K562 (cell line): ENCODE measurements around the gene DBH. TPM values are rescaled to one million over a fixed set of nuclear protein-coding genes. Genes with fewer than 3 reads are reported as not detected.

Experiments used
- KAT2B ChIP-seq: IDR thresholded peaks from one replicate; pipeline ENCODE4 v1.6.1; 2012; ENCODE audit warnings: low read depth, mild to moderate bottlenecking, control low read depth, inconsistent platforms, low read length, moderate library complexity
- MYBL2 ChIP-seq, 2 experiments: fragments of 450-650 bp in 1 of 2; sonication (generic) in 1 of 2; formaldehyde crosslinking in 1 of 2; IDR thresholded peaks; 2 replicates each; pipeline versions ENCODE4 v1.6.1 to v1.8.1; 2017 to 2022; ENCODE audit warnings: borderline replicate concordance in 1 of 2, inconsistent platforms in 1 of 2, low read depth in 1 of 2, mild to moderate bottlenecking in 1 of 2, missing genetic modification reagents in 1 of 2, moderate library complexity in 1 of 2
- SMARCC2 ChIP-seq: fragments of 450-650 bp; IDR thresholded peaks from 2 replicates; pipeline ENCODE4 v1.6.1; 2017; ENCODE audit warnings: antibody characterized with exemption, moderate library complexity, mild to moderate bottlenecking, low read depth
- ZNF318 ChIP-seq, 2 experiments: fragments of 450-650 bp; IDR thresholded peaks; 2 replicates each; pipeline ENCODE4 v1.6.1; 2016; ENCODE audit warnings: mild to moderate bottlenecking in 2 of 2, borderline replicate concordance in 1 of 2, low read depth in 1 of 2, moderate library complexity in 1 of 2
- ZNF592 ChIP-seq: fragments of 450-650 bp; IDR thresholded peaks from 2 replicates; pipeline ENCODE4 v1.6.1; 2017; ENCODE audit warnings: antibody characterized with exemption, mild to moderate bottlenecking
- polyA plus RNA-seq, 8 experiments: library from polyadenylated mRNA; depleted of rRNA in 4 of 8; stranded (reverse) in 5 of 8; unstranded in 3 of 8; fragments of >200 nt; fragmentation: Nextera tagmentation in 2 of 8; fragmentation: Illumina TruSeq in 1 of 8; extraction: Ambion mirVana in 2 of 8; extraction: Trizol in 1 of 8; gene quantifications; 2 replicates each; pipeline versions ENCODE4 v1.2.1 to v1.2.3, GENCODE V29; 2011 to 2014; ENCODE audit warnings: inconsistent platforms in 1 of 8, missing spikeins in 1 of 8
- total RNA-seq, 7 experiments: library from RNA; depleted of rRNA in 6 of 7; stranded (reverse); fragments of >200 nt in 6 of 7; fragmentation: Illumina TruSeq in 2 of 7; extraction: Trizol in 2 of 7; gene quantifications; 2 replicates each; pipeline versions ENCODE4 v1.2.1 to v1.2.3, GENCODE V29; 2011 to 2021; ENCODE audit warnings: low replicate concordance in 1 of 7

Gene DBH
- total and polyA plus RNA-seq, 9 of the 15 experiments (the other 6 are each of a cell fraction or from before 2014, with no cell fraction given): not detected

- TF ChIP-seq ZNF592: no peak
- no peak for TF ChIP-seq ZNF318 (IDR thresholded peaks at IDR 0.05; ENCODE audit: borderline replicate concordance in 1 of 2, low read depth in 1 of 2)
- TF ChIP-seq KAT2B: no peak
- TF ChIP-seq MYBL2 (IDR thresholded peaks at IDR 0.05; ENCODE audit: low read depth): no peak
- TF ChIP-seq MYBL2 (CRISPR knock-in tag; IDR thresholded peaks at IDR 0.05; ENCODE audit: borderline replicate concordance): no peak
- TF ChIP-seq SMARCC2: no peak
Measured at GRCh38 chr9:133703591-133704399, 67.6 kb downstream of the DBH start (continued).
